Endothelial cell of umbilical vein (primary cell): ENCODE results near the gene SMIM38. TPM values are rescaled to one million over a fixed set of nuclear protein-coding genes. Genes with fewer than 3 reads are reported as not detected.

Source experiments
- BruUV-seq: library from RNA; stranded (reverse); fragments of 400-500 nt; replicated peaks from 2 replicates; lab custom pipeline; 2021; lab: Mats Ljungman, UMichigan
- CTCF ChIA-PET: fragments of 300-600, 350-600 bp; sonication (Branson Sonifier 250); formaldehyde crosslinking; loops from one replicate; lab custom pipeline; 2021; ENCODE audit warnings: antibody characterized with exemption, inconsistent platforms; lab: Charles Lee
- POLR2A ChIA-PET: fragments of 300-600, 350-600 bp; sonication (Branson Sonifier 250); formaldehyde crosslinking; loops from one replicate; lab custom pipeline; 2021; ENCODE audit warnings: antibody characterized with exemption, inconsistent platforms; lab: Charles Lee
- DNase-seq: peaks from one replicate; pipeline ENCODE4 v3.0.0-alpha.2; 2011; ENCODE audit warnings: low read depth, low spot score
- FAIRE-seq: peaks from 2 replicates; lab custom pipeline; 2011; peaks lifted over from hg19 to GRCh38; lab: Jason Lieb, UNC
- H2AFZ ChIP-seq: 2 replicates; pipeline ENCODE4 v1.6.0; 2012; ENCODE audit warnings: low read depth, low read length, control low read depth, inconsistent platforms
- H3K27ac ChIP-seq: 2 replicates; pipeline ENCODE4 v1.5.1; 2011; ENCODE audit warnings: low read depth, mild to moderate bottlenecking, control low read depth, low read length, moderate library complexity; ENCODE audit not compliant: insufficient read depth
- H3K27me3 ChIP-seq, 2 experiments: 2 replicates each; pipeline versions ENCODE4 v1.6.0 to v1.6.1; 2011; ENCODE audit warnings: low read length in 2 of 2, mixed read lengths in 1 of 2; ENCODE audit not compliant: control insufficient read depth in 2 of 2, insufficient read depth in 2 of 2
- H3K36me3 ChIP-seq, 2 experiments: 2 replicates in 1 of 2; 3 replicates in 1 of 2; pipeline ENCODE4 v1.5.1; 2011; ENCODE audit warnings: low read length in 2 of 2, mild to moderate bottlenecking in 1 of 2, moderate library complexity in 1 of 2; ENCODE audit not compliant: control insufficient read depth in 2 of 2, insufficient read depth in 2 of 2; ENCODE audit errors: extremely low read depth in 1 of 2
- H3K4me1 ChIP-seq: 3 replicates; pipeline ENCODE4 v1.5.1; 2011; ENCODE audit warnings: mild to moderate bottlenecking, low read length; ENCODE audit not compliant: control insufficient read depth, insufficient read depth; ENCODE audit errors: extremely low read depth
- H3K4me2 ChIP-seq: 2 replicates; pipeline ENCODE4 v1.6.1; 2011; ENCODE audit warnings: low read length, control low read depth, mixed read lengths; ENCODE audit not compliant: insufficient read depth
- H3K4me3 ChIP-seq, 3 experiments: fragments of 200-600 bp in 1 of 3; sonication (generic), shearing (Covaris generic) in 1 of 3; replicated peaks in 1 of 3; 2 replicates each; pipeline ENCODE4 v1.5.1; 2011 to 2016; ENCODE audit warnings: control low read depth in 3 of 3, low read length in 3 of 3, mild to moderate bottlenecking in 2 of 3, inconsistent platforms in 1 of 3, low read depth in 1 of 3, moderate library complexity in 1 of 3; ENCODE audit not compliant: insufficient read depth in 1 of 3
- H3K79me2 ChIP-seq: 2 replicates; pipeline ENCODE4 v1.6.0; 2012; ENCODE audit warnings: low read length, inconsistent platforms; ENCODE audit not compliant: control insufficient read depth, insufficient read depth
- H3K9ac ChIP-seq: replicated peaks from 2 replicates; pipeline ENCODE3; 2011; ENCODE audit warnings: low read length, control low read depth; ENCODE audit not compliant: insufficient read depth; ENCODE audit errors: extremely low read depth
- H3K9me1 ChIP-seq: replicated peaks from 3 replicates; pipeline ENCODE4 v1.6.0; 2011; ENCODE audit warnings: mild to moderate bottlenecking, low read length; ENCODE audit not compliant: control insufficient read depth, insufficient read depth; ENCODE audit errors: extremely low read depth
- H3K9me3 ChIP-seq: replicated peaks from 2 replicates; pipeline ENCODE4 v1.5.1; 2012; ENCODE audit warnings: low read length, inconsistent platforms; ENCODE audit not compliant: control insufficient read depth, insufficient read depth
- H4K20me1 ChIP-seq: replicated peaks from 2 replicates; pipeline ENCODE3; 2011; ENCODE audit warnings: mild to moderate bottlenecking, low read length; ENCODE audit not compliant: control insufficient read depth, insufficient read depth; ENCODE audit errors: extremely low read depth
- EZH2 ChIP-seq: IDR thresholded peaks from 2 replicates; pipeline ENCODE4 v1.6.1; 2012; ENCODE audit warnings: borderline replicate concordance, low read depth, mild to moderate bottlenecking, moderate library complexity, low read length, inconsistent platforms; ENCODE audit not compliant: severe bottlenecking
- FOS ChIP-seq: IDR thresholded peaks from 2 replicates; pipeline ENCODE4 v1.6.1; 2011; ENCODE audit warnings: mild to moderate bottlenecking, low read length, moderate library complexity, borderline replicate concordance; ENCODE audit not compliant: insufficient read depth
- GATA2 ChIP-seq: IDR thresholded peaks from 2 replicates; pipeline ENCODE4 v1.7.0; 2011; ENCODE audit warnings: low read depth, mild to moderate bottlenecking, moderate library complexity, mixed read lengths, low read length; ENCODE audit not compliant: insufficient read length, insufficient read depth
- JUN ChIP-seq: IDR thresholded peaks from 2 replicates; pipeline ENCODE4 v1.6.1; 2011; ENCODE audit warnings: borderline replicate concordance, low read depth; ENCODE audit not compliant: insufficient read length, insufficient read depth
- MYC ChIP-seq: IDR thresholded peaks from one replicate; pipeline ENCODE4 v1.6.1; 2011; ENCODE audit warnings: mild to moderate bottlenecking, low read depth, low read length
- POLR2A ChIP-seq: IDR thresholded peaks from 2 replicates; pipeline ENCODE4 v1.6.1; 2012; ENCODE audit warnings: low read depth, mild to moderate bottlenecking, control low read depth, low read length
- POLR2AphosphoS5 ChIP-seq: IDR thresholded peaks from 2 replicates; pipeline ENCODE4 v1.6.1; 2012; ENCODE audit warnings: low read depth, mild to moderate bottlenecking, control low read depth, low read length, moderate library complexity; ENCODE audit not compliant: insufficient read depth
- dilution Hi-C: fragments of 300-500 bp; cut with MboI; formaldehyde crosslinking; loops from one replicate; pipeline ENCODE4 v1.15.0; 2019; ENCODE audit warnings: low sequenced_read_pairs; ENCODE audit not compliant: extremely low pct_ligation_motif_present
- intact Hi-C: fragments of 100-400 bp; cut with micrococcal nuclease; formaldehyde crosslinking; loops from one replicate; pipeline ENCODE4 v1.10.0; 2022
- polyA plus RNA-seq, 4 experiments: library from polyadenylated mRNA; depleted of rRNA in 3 of 4; stranded (reverse) in 3 of 4; unstranded in 1 of 4; fragments of >200 nt; gene quantifications; 2 replicates each; pipeline versions ENCODE4 v1.2.1 to v1.2.3, GENCODE V29; 2011 to 2012; ENCODE audit warnings: missing spikeins in 1 of 4
- total RNA-seq: library from RNA; stranded (reverse); gene quantifications from 2 replicates; pipeline ENCODE4 v1.2.3, GENCODE V29; 2021
- TF ChIP-seq, protein P1 (sequence below), 2 donors: IDR thresholded peaks; 1 replicate in 1 of 2; 2 replicates in 1 of 2; pipeline ENCODE4 v1.5.1; 2011; ENCODE audit warnings: low read length in 2 of 2, mild to moderate bottlenecking in 2 of 2, moderate library complexity in 2 of 2, control low read depth in 1 of 2, inconsistent platforms in 1 of 2, low read depth in 1 of 2; ENCODE audit not compliant: insufficient read depth in 1 of 2; ENCODE audit errors: extremely low read depth in 1 of 2
- TF ChIP-seq, protein P2 (sequence below): IDR thresholded peaks from 2 replicates; pipeline ENCODE4 v1.6.1; 2011; ENCODE audit not compliant: insufficient read depth, insufficient read length

Gene SMIM38
- total and polyA plus RNA-seq, 2 donors (not counting 3 experiments of a cell fraction or from before 2014, with no cell fraction given) = 0.03 TPM; not detected in 1

DNA sequence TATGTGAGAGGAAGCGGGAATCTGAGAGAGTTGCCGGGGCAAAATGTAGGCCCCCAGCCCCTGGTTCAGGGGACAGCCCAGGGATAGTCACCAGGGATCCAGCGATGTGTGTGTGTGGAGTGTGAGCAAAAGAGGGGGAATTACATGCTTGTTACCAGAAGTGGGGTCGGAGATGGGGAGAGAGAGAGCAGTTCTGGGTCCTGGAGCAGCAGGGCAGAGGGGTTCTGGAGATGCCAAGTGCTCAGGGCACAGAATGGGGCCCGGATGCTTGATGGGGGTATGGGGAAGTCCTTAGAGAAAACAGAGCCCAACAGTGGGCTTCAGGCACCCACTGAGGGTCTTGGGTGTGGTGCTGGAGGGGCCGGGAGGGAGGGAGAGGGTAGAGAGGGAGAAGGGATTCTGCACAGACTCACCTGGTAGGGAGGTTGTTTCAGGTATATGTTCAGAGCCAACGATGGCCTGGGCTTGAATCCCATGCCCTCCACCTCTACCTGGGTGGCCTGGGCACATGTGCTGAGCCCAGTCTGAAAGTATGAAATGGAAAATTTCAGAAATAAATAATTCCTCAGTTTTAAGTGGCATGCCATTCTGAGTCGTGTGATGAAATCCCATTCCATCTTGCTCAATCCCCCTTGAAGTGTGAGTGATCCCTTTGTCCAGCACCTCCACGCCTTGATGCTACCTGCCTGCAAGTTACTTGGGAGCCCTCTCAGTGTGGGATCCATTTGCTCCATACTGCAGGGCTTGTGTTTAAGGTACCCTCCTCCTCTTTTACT lies 12.4 kb downstream of the SMIM38 start:
- Histone ChIP-seq H3K4me1 (peaks cover 7% of the 10 kb centered on the region), H2AFZ (no peak overlapping the region), H3K9ac (no peak overlapping the region), H3K27me3 (peaks cover 2 to 4% of the 10 kb centered on the region in 2 experiments), H3K36me3 (no peaks in the 10 kb centered on the region), H3K79me2 (no peaks in the 10 kb centered on the region), H3K27ac (no peak overlapping the region), H3K4me2 (no peak overlapping the region), H3K4me3 (no peak overlapping the region), H3K9me3 (no peaks in the 10 kb centered on the region), H4K20me1 (no peaks in the 10 kb centered on the region), H3K9me1 (no peaks in the 10 kb centered on the region)
- FAIRE-seq (no peak), DNase-seq (no peak)
- dilution Hi-C loops = no loop called here
- intact Hi-C loops = no loop called here
- TF ChIP-seq GATA2 = no peak
- no peak for TF ChIP-seq JUN
- ChIA-PET POLR2A (no interaction called here), CTCF (interaction anchor here (2.2 kb wide), 1 partner anchor 37 kb away, joined by 11 read pairs; no protein-coding TSS in a partner anchor)
- BruUV-seq = no TSS peak

DNA sequence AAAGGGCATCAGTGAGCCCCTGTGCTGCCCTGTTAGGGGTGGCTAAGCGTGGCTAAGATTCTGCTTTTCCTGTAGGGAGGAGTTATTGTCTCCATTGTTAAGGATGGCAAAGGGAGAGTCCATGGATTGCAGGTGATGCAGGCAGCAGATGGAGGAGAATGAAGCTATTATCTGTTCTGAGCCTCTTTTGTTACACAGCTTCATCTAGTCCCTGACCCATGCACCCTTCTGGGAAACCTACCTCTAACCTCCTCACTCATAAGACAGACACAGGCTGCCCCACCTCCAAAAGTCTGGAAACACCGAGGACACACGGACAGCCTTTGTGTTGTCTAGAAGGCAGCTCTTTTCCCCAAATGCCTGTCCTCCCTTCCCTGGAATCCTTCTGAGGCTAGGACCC lies 13.7 kb downstream of the SMIM38 start:
- H3K79me2 ChIP-seq = no peaks in the 10 kb centered on the region
- CTCF ChIA-PET = interaction anchor here (0.9 to 1.8 kb wide), 2 partner anchors 16 to 38 kb away, joined by 3 to 7 read pairs; no protein-coding TSS in a partner anchor
- no peaks in the 10 kb centered on the region for H4K20me1 ChIP-seq
- no peak overlapping the region for H2AFZ ChIP-seq
- no peak overlapping the region for H3K4me2 ChIP-seq
- POLR2A ChIA-PET = no interaction called here
- FAIRE-seq (no peak), DNase-seq (no peak)
- H3K9ac ChIP-seq = no peak overlapping the region
- no peaks in the 10 kb centered on the region for H3K9me3 ChIP-seq
- dilution Hi-C loops = no loop called here
- TF ChIP-seq FOS (no peak), MYC (no peak), JUN (no peak), POLR2A (no peak), EZH2 (no peak), GATA2 (no peak), POLR2AphosphoS5 (no peak)
- TF ChIP-seq, protein P1, sequence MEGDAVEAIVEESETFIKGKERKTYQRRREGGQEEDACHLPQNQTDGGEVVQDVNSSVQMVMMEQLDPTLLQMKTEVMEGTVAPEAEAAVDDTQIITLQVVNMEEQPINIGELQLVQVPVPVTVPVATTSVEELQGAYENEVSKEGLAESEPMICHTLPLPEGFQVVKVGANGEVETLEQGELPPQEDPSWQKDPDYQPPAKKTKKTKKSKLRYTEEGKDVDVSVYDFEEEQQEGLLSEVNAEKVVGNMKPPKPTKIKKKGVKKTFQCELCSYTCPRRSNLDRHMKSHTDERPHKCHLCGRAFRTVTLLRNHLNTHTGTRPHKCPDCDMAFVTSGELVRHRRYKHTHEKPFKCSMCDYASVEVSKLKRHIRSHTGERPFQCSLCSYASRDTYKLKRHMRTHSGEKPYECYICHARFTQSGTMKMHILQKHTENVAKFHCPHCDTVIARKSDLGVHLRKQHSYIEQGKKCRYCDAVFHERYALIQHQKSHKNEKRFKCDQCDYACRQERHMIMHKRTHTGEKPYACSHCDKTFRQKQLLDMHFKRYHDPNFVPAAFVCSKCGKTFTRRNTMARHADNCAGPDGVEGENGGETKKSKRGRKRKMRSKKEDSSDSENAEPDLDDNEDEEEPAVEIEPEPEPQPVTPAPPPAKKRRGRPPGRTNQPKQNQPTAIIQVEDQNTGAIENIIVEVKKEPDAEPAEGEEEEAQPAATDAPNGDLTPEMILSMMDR (IDR thresholded peaks at IDR 0.05; ENCODE audit: extremely low read depth in 1 of 2, insufficient read depth in 1 of 2, low read depth in 1 of 2, low read length in 2 of 2) = no peak
- TF ChIP-seq, protein P2, sequence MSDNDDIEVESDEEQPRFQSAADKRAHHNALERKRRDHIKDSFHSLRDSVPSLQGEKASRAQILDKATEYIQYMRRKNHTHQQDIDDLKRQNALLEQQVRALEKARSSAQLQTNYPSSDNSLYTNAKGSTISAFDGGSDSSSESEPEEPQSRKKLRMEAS = no peak
- peaks cover 2 to 4% of the 10 kb centered on the region in 2 experiments for H3K27me3 ChIP-seq
- intact Hi-C loops = no loop called here
- H3K36me3 ChIP-seq = no peaks in the 10 kb centered on the region
- H3K27ac ChIP-seq = no peak overlapping the region
- no peaks in the 10 kb centered on the region for H3K9me1 ChIP-seq
- no TSS peak for BruUV-seq
- peaks cover 7% of the 10 kb centered on the region for H3K4me1 ChIP-seq
- H3K4me3 ChIP-seq = no peak overlapping the region
